HEK293 (cell line): ENCODE measurements around the gene ATXN2.
"Not testable (repeated sequence)": the region's sequence is repeated elsewhere in the genome, so short reads cannot be mapped to it uniquely, and the experiment has no call there.

Experiments
- CTCF ChIA-PET: fragments of 350-600 bp; formaldehyde crosslinking; extraction: SDS; loops from one replicate; lab custom pipeline; 2021; ENCODE audit warnings: antibody characterized with exemption; lab: Yijun Ruan, JAX
- POLR2A ChIA-PET: fragments of 300-600 bp; formaldehyde crosslinking; extraction: SDS; loops from one replicate; lab custom pipeline; 2020; ENCODE audit warnings: antibody characterized with exemption, inconsistent platforms; lab: Yijun Ruan, JAX
- H3K27ac ChIP-seq: fragments of 200-500 bp; sonication (Bioruptor generic); 2 replicates; pipeline ENCODE4 v1.5.1; 2014; ENCODE audit warnings: low read depth, low read length, control low read depth, inconsistent platforms; ENCODE audit errors: extremely low read depth
- H3K36me3 ChIP-seq, 2 experiments: fragments of 200-500 bp in 1 of 2; sonication (Bioruptor generic) in 1 of 2; 1 replicate in 1 of 2; 2 replicates in 1 of 2; pipeline ENCODE4 v1.5.1; 2014 to 2017; ENCODE audit warnings: inconsistent platforms in 2 of 2, low read length in 2 of 2; ENCODE audit not compliant: control insufficient read depth in 2 of 2, insufficient read depth in 1 of 2
- H3K4me1 ChIP-seq: fragments of 200-500 bp; sonication (Bioruptor generic); 2 replicates; pipeline ENCODE4 v1.5.1; 2014; ENCODE audit warnings: mild to moderate bottlenecking, low read length, inconsistent platforms; ENCODE audit not compliant: control insufficient read depth, insufficient read depth
- H3K4me3 ChIP-seq: 2 replicates; pipeline ENCODE4 v1.5.1; 2011; ENCODE audit warnings: low read depth, mild to moderate bottlenecking, control low read depth, low read length, moderate library complexity
- H3K9me3 ChIP-seq: fragments of 200-500 bp; sonication (Bioruptor generic); 2 replicates; pipeline ENCODE4 v1.5.1; 2014; ENCODE audit warnings: low read depth, low read length, inconsistent platforms; ENCODE audit not compliant: control insufficient read depth, insufficient read depth
- BCL11B ChIP-seq: fragments of 450-650 bp; formaldehyde crosslinking; IDR thresholded peaks from 2 replicates; pipeline ENCODE4 v1.5.1; 2016; ENCODE audit warnings: low read depth, missing biosample characterization, missing genetic modification characterization
- RBAK ChIP-seq: fragments of 450-650 bp; formaldehyde crosslinking; IDR thresholded peaks from 2 replicates; pipeline ENCODE4 v1.5.1; 2016; ENCODE audit warnings: missing biosample characterization, missing genetic modification characterization
- ZFP41 ChIP-seq: fragments of 450-650 bp; formaldehyde crosslinking; IDR thresholded peaks from 2 replicates; pipeline ENCODE4 v1.5.1; 2016; ENCODE audit warnings: missing biosample characterization, missing genetic modification characterization, borderline replicate concordance
- ZNF121 ChIP-seq: fragments of 450-650 bp; formaldehyde crosslinking; IDR thresholded peaks from 2 replicates; pipeline ENCODE4 v1.5.1; 2016; ENCODE audit warnings: missing biosample characterization, missing genetic modification characterization
- ZNF292 ChIP-seq: fragments of 450-650 bp; formaldehyde crosslinking; IDR thresholded peaks from 2 replicates; pipeline ENCODE4 v1.5.1; 2016; ENCODE audit warnings: low read depth, missing biosample characterization, missing genetic modification characterization, borderline replicate concordance
- ZNF335 ChIP-seq: fragments of 450-650 bp; formaldehyde crosslinking; conservative IDR thresholded peaks from 2 replicates; pipeline ENCODE4 v1.5.1; 2016; ENCODE audit warnings: missing biosample characterization, missing genetic modification characterization
- ZNF350 ChIP-seq: fragments of 450-650 bp; formaldehyde crosslinking; IDR thresholded peaks from 2 replicates; pipeline ENCODE4 v1.5.0; 2017; ENCODE audit warnings: missing biosample characterization, mild to moderate bottlenecking, missing genetic modification characterization
- ZNF473 ChIP-seq: fragments of 450-650 bp; formaldehyde crosslinking; IDR thresholded peaks from 2 replicates; pipeline ENCODE4 v1.5.1; 2017; ENCODE audit warnings: missing biosample characterization, missing genetic modification characterization
- ZNF777 ChIP-seq: fragments of 450-650 bp; formaldehyde crosslinking; IDR thresholded peaks from 2 replicates; pipeline ENCODE4 v1.5.1; 2017; ENCODE audit warnings: missing biosample characterization, missing genetic modification characterization, borderline replicate concordance
- ZXDB ChIP-seq: fragments of 450-650 bp; formaldehyde crosslinking; IDR thresholded peaks from 2 replicates; pipeline ENCODE4 v1.5.1; 2016; ENCODE audit warnings: missing biosample characterization, missing genetic modification characterization
- TF ChIP-seq, protein P1 (sequence below): fragments of 450-650 bp; formaldehyde crosslinking; IDR thresholded peaks from 2 replicates; pipeline ENCODE4 v1.5.1; 2016; ENCODE audit warnings: missing biosample characterization, missing genetic modification characterization
- TF ChIP-seq, protein P2 (sequence below): fragments of 450-650 bp; formaldehyde crosslinking; IDR thresholded peaks from 2 replicates; pipeline ENCODE4 v1.5.1; 2016; ENCODE audit warnings: missing biosample characterization, missing genetic modification characterization
- TF ChIP-seq, protein P3 (sequence below): fragments of 450-650 bp; formaldehyde crosslinking; IDR thresholded peaks from 2 replicates; pipeline ENCODE4 v1.5.1; 2016; ENCODE audit warnings: missing biosample characterization, missing genetic modification characterization
- TF ChIP-seq, protein P4 (sequence below): fragments of 450-650 bp; formaldehyde crosslinking; IDR thresholded peaks from 2 replicates; pipeline ENCODE4 v1.5.1; 2016; ENCODE audit warnings: missing biosample characterization, missing genetic modification characterization, low read depth
- TF ChIP-seq, protein P5 (sequence below): fragments of 450-650 bp; IDR thresholded peaks from 2 replicates; pipeline ENCODE4 v1.5.1; 2018; ENCODE audit warnings: missing biosample characterization, mild to moderate bottlenecking, missing genetic modification characterization
- TF ChIP-seq, protein P6 (sequence below): fragments of 450-650 bp; formaldehyde crosslinking; IDR thresholded peaks from 2 replicates; pipeline ENCODE4 v1.5.1; 2016; ENCODE audit warnings: missing biosample characterization, missing genetic modification characterization
- TF ChIP-seq, protein P7 (sequence below): fragments of 450-650 bp; formaldehyde crosslinking; IDR thresholded peaks from 2 replicates; pipeline ENCODE4 v1.5.1; 2016; ENCODE audit warnings: missing biosample characterization, missing genetic modification characterization, borderline replicate concordance

The ATXN2 gene

DNA sequence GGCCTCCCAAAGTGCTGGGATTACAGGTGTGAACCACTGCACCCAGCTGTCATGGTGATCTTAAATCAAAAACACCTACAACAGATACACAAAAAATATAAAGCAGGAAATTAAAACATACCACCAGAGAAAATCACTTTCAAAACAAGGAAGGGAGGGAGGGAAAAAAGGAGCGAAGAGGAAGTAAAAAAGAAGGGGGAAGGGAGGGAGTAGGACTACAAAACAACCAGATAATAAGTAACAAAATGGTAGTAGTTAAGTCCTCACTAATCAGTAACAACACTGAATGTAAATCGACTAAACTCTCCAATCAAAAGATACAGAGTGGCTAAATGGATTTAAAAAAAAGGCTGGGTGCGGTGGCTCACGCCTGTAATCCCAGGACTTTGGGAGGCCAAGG, 104.4 kb downstream of the ATXN2 start:
- Histone ChIP-seq H3K36me3 (peaks cover 60 to 80% of the 10 kb centered on the region in 2 experiments), H3K4me1 (no peaks in the 10 kb centered on the region), H3K9me3 (no peaks in the 10 kb centered on the region), H3K27ac (no peak overlapping the region), H3K4me3 (no peak overlapping the region)
- POLR2A ChIA-PET = no interaction called here
- CTCF ChIA-PET = interaction anchor here (1.3 to 1.8 kb wide), 2 partner anchors 35 to 43 kb away, joined by 3 to 6 read pairs; no protein-coding TSS in a partner anchor
- TF ChIP-seq ZNF335 (tag by site-specific recombination) (no peak), ZNF473 (tag by site-specific recombination) (no peak), ZXDB (tag by site-specific recombination) (no peak), ZNF121 (tag by site-specific recombination) (no peak)
- TF ChIP-seq, protein P1, sequence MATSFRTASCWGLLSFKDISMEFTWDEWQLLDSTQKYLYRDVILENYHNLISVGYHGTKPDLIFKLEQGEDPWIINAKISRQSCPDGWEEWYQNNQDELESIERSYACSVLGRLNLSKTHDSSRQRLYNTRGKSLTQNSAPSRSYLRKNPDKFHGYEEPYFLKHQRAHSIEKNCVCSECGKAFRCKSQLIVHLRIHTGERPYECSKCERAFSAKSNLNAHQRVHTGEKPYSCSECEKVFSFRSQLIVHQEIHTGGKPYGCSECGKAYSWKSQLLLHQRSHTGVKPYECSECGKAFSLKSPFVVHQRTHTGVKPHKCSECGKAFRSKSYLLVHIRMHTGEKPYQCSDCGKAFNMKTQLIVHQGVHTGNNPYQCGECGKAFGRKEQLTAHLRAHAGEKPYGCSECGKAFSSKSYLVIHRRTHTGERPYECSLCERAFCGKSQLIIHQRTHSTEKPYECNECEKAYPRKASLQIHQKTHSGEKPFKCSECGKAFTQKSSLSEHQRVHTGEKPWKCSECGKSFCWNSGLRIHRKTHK (tag by site-specific recombination) = no peak
- TF ChIP-seq, protein P2, sequence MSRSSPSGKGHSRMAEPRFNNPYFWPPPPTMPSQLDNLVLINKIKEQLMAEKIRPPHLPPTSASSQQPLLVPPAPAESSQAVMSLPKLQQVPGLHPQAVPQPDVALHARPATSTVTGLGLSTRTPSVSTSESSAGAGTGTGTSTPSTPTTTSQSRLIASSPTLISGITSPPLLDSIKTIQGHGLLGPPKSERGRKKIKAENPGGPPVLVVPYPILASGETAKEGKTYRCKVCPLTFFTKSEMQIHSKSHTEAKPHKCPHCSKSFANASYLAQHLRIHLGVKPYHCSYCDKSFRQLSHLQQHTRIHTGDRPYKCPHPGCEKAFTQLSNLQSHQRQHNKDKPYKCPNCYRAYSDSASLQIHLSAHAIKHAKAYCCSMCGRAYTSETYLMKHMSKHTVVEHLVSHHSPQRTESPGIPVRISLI (tag by site-specific recombination) = no peak
- TF ChIP-seq, protein P3, sequence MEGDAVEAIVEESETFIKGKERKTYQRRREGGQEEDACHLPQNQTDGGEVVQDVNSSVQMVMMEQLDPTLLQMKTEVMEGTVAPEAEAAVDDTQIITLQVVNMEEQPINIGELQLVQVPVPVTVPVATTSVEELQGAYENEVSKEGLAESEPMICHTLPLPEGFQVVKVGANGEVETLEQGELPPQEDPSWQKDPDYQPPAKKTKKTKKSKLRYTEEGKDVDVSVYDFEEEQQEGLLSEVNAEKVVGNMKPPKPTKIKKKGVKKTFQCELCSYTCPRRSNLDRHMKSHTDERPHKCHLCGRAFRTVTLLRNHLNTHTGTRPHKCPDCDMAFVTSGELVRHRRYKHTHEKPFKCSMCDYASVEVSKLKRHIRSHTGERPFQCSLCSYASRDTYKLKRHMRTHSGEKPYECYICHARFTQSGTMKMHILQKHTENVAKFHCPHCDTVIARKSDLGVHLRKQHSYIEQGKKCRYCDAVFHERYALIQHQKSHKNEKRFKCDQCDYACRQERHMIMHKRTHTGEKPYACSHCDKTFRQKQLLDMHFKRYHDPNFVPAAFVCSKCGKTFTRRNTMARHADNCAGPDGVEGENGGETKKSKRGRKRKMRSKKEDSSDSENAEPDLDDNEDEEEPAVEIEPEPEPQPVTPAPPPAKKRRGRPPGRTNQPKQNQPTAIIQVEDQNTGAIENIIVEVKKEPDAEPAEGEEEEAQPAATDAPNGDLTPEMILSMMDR (tag by site-specific recombination) = no peak

DNA sequence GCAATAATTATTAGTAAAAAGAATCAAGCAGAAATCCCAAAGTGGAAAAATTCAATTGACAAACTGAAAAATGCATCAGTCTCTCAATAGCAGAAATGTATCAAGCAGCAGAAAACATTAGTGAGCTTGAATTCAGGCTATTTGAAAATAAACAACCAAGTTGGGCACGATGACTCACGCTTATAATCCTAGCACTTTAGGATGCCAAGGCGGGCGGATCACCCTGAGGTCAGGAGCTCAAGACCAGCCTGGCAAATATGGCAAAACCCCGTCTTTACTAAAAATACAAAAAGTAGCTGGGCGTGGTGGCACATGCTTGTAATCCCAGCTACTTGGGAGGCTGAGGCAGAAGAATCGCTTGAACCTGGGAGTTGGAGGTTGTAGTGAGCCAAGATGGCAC, 106.1 kb downstream of the ATXN2 start:
- H3K4me3 ChIP-seq, H3K4me1 ChIP-seq, H3K9me3 ChIP-seq, H3K27ac ChIP-seq, POLR2A ChIA-PET: not testable (repeated sequence)
- CTCF ChIA-PET = interaction anchor here (0.6 kb wide), 1 partner anchor 38 kb away, joined by 3 read pairs; no protein-coding TSS in a partner anchor
- H3K36me3 ChIP-seq = peaks cover 66 to 73% of the 10 kb centered on the region in 2 experiments

DNA sequence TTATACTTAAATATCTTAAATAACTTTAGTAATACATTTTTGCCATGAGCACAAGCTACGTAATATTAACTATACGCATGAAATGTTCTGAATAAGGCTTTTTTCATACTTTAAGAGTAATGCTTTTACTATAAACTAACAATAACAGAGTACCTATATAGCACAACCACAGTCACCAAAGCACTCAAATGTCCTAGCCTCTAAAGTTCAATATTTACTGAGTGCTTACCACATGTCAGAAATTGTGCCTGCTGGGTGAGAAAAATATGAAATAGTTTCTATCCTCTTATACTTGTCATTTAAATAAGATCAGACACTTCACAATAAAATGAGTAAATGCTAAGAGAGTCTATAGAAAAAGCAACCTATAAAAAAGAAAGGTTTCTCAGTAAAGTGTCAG, 110.3 kb downstream of the ATXN2 start:
- ChIA-PET CTCF (interaction anchor here (1.0 to 1.8 kb wide), 2 partner anchors 37 to 92 kb away, joined by 5 to 9 read pairs; no protein-coding TSS in a partner anchor), POLR2A (no interaction called here)
- Histone ChIP-seq H3K9me3 (no peaks in the 10 kb centered on the region), H3K36me3 (peaks cover 74 to 77% of the 10 kb centered on the region in 2 experiments), H3K4me3 (no peak overlapping the region), H3K27ac (no peak overlapping the region), H3K4me1 (no peaks in the 10 kb centered on the region)
- TF ChIP-seq ZFP41 (no peak), ZNF350 (tag by site-specific recombination) (no peak), ZNF777 (tag by site-specific recombination) (no peak), RBAK (no peak), ZNF292 (no peak), BCL11B (tag by site-specific recombination) (no peak)
- TF ChIP-seq, protein P4, sequence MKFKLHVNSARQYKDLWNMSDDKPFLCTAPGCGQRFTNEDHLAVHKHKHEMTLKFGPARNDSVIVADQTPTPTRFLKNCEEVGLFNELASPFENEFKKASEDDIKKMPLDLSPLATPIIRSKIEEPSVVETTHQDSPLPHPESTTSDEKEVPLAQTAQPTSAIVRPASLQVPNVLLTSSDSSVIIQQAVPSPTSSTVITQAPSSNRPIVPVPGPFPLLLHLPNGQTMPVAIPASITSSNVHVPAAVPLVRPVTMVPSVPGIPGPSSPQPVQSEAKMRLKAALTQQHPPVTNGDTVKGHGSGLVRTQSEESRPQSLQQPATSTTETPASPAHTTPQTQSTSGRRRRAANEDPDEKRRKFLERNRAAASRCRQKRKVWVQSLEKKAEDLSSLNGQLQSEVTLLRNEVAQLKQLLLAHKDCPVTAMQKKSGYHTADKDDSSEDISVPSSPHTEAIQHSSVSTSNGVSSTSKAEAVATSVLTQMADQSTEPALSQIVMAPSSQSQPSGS (tag by site-specific recombination) = no peak
- TF ChIP-seq, protein P2 (tag by site-specific recombination) = no peak
- TF ChIP-seq, protein P5, sequence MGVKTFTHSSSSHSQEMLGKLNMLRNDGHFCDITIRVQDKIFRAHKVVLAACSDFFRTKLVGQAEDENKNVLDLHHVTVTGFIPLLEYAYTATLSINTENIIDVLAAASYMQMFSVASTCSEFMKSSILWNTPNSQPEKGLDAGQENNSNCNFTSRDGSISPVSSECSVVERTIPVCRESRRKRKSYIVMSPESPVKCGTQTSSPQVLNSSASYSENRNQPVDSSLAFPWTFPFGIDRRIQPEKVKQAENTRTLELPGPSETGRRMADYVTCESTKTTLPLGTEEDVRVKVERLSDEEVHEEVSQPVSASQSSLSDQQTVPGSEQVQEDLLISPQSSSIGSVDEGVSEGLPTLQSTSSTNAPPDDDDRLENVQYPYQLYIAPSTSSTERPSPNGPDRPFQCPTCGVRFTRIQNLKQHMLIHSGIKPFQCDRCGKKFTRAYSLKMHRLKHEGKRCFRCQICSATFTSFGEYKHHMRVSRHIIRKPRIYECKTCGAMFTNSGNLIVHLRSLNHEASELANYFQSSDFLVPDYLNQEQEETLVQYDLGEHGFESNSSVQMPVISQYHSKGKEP (tag by site-specific recombination) = no peak
- TF ChIP-seq, protein P6, sequence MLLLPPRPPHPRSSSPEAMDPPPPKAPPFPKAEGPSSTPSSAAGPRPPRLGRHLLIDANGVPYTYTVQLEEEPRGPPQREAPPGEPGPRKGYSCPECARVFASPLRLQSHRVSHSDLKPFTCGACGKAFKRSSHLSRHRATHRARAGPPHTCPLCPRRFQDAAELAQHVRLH = no peak
- TF ChIP-seq, protein P7, sequence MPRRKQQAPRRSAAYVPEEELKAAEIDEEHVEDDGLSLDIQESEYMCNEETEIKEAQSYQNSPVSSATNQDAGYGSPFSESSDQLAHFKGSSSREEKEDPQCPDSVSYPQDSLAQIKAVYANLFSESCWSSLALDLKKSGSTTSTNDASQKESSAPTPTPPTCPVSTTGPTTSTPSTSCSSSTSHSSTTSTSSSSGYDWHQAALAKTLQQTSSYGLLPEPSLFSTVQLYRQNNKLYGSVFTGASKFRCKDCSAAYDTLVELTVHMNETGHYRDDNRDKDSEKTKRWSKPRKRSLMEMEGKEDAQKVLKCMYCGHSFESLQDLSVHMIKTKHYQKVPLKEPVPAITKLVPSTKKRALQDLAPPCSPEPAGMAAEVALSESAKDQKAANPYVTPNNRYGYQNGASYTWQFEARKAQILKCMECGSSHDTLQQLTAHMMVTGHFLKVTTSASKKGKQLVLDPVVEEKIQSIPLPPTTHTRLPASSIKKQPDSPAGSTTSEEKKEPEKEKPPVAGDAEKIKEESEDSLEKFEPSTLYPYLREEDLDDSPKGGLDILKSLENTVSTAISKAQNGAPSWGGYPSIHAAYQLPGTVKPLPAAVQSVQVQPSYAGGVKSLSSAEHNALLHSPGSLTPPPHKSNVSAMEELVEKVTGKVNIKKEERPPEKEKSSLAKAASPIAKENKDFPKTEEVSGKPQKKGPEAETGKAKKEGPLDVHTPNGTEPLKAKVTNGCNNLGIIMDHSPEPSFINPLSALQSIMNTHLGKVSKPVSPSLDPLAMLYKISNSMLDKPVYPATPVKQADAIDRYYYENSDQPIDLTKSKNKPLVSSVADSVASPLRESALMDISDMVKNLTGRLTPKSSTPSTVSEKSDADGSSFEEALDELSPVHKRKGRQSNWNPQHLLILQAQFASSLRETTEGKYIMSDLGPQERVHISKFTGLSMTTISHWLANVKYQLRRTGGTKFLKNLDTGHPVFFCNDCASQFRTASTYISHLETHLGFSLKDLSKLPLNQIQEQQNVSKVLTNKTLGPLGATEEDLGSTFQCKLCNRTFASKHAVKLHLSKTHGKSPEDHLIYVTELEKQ (tag by site-specific recombination) = no peak
